ENCODE measurements around the gene CYP46A1. TPM values are rescaled to one million over a fixed set of nuclear protein-coding genes. Genes with fewer than 3 reads are reported as not detected.

The CYP46A1 gene
- total RNA-seq, 1 experiment from 2014 or later = 0.36 TPM

- in situ Hi-C loops (cut with HindIII; ENCODE audit: low pct_unique_long_range_greater_than_20kb, low sequenced_read_pairs) (no loop called here), intact Hi-C loops (cut with micrococcal nuclease; ENCODE audit: unreplicated experiment) (no loop called here)
- no TSS peak for BruUV-seq (replicated peaks)
- Histone ChIP-seq H3K9me3 (ENCODE audit: control insufficient read depth, insufficient read depth, low read depth, low read length) (no peaks in the 10 kb centered on the region), H3K4me1 (ENCODE audit: control insufficient read depth, insufficient read depth, low read length) (peaks cover 68% of the 10 kb centered on the region), H3K27ac (ENCODE audit: low read length) (peak overlapping the region; percentile 66; the same call in 1 of the 2 replicates), H3K4me3 (ENCODE audit: low read depth in 2 of 2, low read length in 2 of 2) (no peak overlapping the region), H3K27me3 (ENCODE audit: control insufficient read depth, insufficient read depth, low read length) (no peaks in the 10 kb centered on the region), H3K36me3 (ENCODE audit: control insufficient read depth, insufficient read depth, low read length) (no peaks in the 10 kb centered on the region)
- ChIA-PET CTCF (no interaction called here), POLR2A (interaction anchor here (1.3 kb wide), 1 partner anchor 38 kb away, joined by 4 read pairs; the partner anchor contains the start of gene EML1)
- DNase-seq (ENCODE audit: low read depth, low spot score) (no peak), ATAC-seq (no peak)
- TF ChIP-seq POLR2AphosphoS5 (IDR thresholded peaks at IDR 0.05; ENCODE audit: low read depth, low read length) (no peak), REST (IDR thresholded peaks at IDR 0.05; ENCODE audit: insufficient read depth in 1 of 2, low read depth in 2 of 2, low read length in 1 of 2) (no peak), TCF7L2 (IDR thresholded peaks at IDR 0.05; ENCODE audit: low read depth, low read length) (no peak), CTCF (IDR thresholded peaks at IDR 0.05) (no peak), SIN3A (IDR thresholded peaks at IDR 0.05; ENCODE audit: borderline replicate concordance, insufficient read depth, low read depth, low read length) (no peak)
Measured at GRCh38 chr14:99755068-99755405, 70.9 kb downstream of the CYP46A1 start.

- Histone ChIP-seq H3K4me1 (ENCODE audit: control insufficient read depth, insufficient read depth, low read length) (peaks cover 68% of the 10 kb centered on the region), H3K4me3 (ENCODE audit: low read depth in 2 of 2, low read length in 2 of 2) (no peak overlapping the region), H3K9me3 (ENCODE audit: control insufficient read depth, insufficient read depth, low read depth, low read length) (no peaks in the 10 kb centered on the region), H3K36me3 (ENCODE audit: control insufficient read depth, insufficient read depth, low read length) (no peaks in the 10 kb centered on the region), H3K27ac (ENCODE audit: low read length) (peak overlapping the region; percentile 66), H3K27me3 (ENCODE audit: control insufficient read depth, insufficient read depth, low read length) (no peaks in the 10 kb centered on the region)
- ChIA-PET CTCF (no interaction called here), POLR2A (interaction anchor here (1.3 kb wide), 1 partner anchor 37 kb away, joined by 4 read pairs; the partner anchor contains the start of gene EML1)
- TF ChIP-seq POLR2AphosphoS5 (IDR thresholded peaks at IDR 0.05; ENCODE audit: low read depth, low read length) (peak; percentile 45; the same call in 1 of the 2 replicates), SIN3A (IDR thresholded peaks at IDR 0.05; ENCODE audit: borderline replicate concordance, insufficient read depth, low read depth, low read length) (no peak)
- ATAC-seq (peak; percentile 84), DNase-seq (ENCODE audit: low read depth, low spot score) (peak; percentile 58)
- in situ Hi-C loops (cut with HindIII; ENCODE audit: low pct_unique_long_range_greater_than_20kb, low sequenced_read_pairs) = no loop called here
- intact Hi-C loops (cut with micrococcal nuclease; ENCODE audit: unreplicated experiment) = no loop called here
- no TSS peak for BruUV-seq (replicated peaks)
Measured at GRCh38 chr14:99755629-99756603, 71.8 kb downstream of the CYP46A1 start.

Data from Panc1 (cell line).